MCF 10A (cell line): ENCODE measurements around the gene FUT2. TPM values are rescaled to one million over a fixed set of nuclear protein-coding genes. Genes with fewer than 3 reads are reported as not detected.
A peak's percentile ranks its signal among the peaks of the same experiment; 100 is the strongest.

Experiments used
- BruUV-seq: library from RNA; stranded (reverse); fragments of 400-500 nt; replicated peaks from 2 replicates; lab custom pipeline; 2021; lab: Mats Ljungman, UMichigan
- CTCF ChIA-PET: fragments of 300-600 bp; sonication (Branson Sonifier 250); formaldehyde crosslinking; extraction: SDS; loops from one replicate; lab custom pipeline; 2021; ENCODE audit warnings: antibody characterized with exemption, inconsistent platforms; lab: Yijun Ruan, JAX
- POLR2A ChIA-PET: fragments of 300-600, 350-650 bp; sonication (Branson Sonifier 250); formaldehyde crosslinking; extraction: SDS; loops from one replicate; lab custom pipeline; 2020; ENCODE audit warnings: antibody characterized with exemption, inconsistent platforms; lab: Yijun Ruan, JAX
- DNase-seq: peaks from one replicate; pipeline ENCODE4 v3.0.0-alpha.2; 2018; ENCODE audit not compliant: unreplicated experiment
- H3K27ac Mint-ChIP-seq: one replicate; pipeline ENCODE4 v1.8.0; 2022; ENCODE audit warnings: mild to moderate bottlenecking, low read depth, mixed read lengths; ENCODE audit not compliant: unreplicated experiment
- H3K27me3 Mint-ChIP-seq: one replicate; pipeline ENCODE4 v1.8.0; 2022; ENCODE audit warnings: mixed read lengths; ENCODE audit not compliant: insufficient read depth, unreplicated experiment
- H3K36me3 Mint-ChIP-seq: one replicate; pipeline ENCODE4 v1.8.0; 2022; ENCODE audit warnings: mild to moderate bottlenecking, moderate library complexity, mixed read lengths; ENCODE audit not compliant: insufficient read depth, unreplicated experiment
- H3K4me1 Mint-ChIP-seq: one replicate; pipeline ENCODE4 v1.8.0; 2022; ENCODE audit warnings: mixed read lengths; ENCODE audit not compliant: insufficient read depth, unreplicated experiment
- H3K4me3 Mint-ChIP-seq: one replicate; pipeline ENCODE4 v1.8.0; 2022; ENCODE audit warnings: mild to moderate bottlenecking, moderate library complexity, mixed read lengths; ENCODE audit not compliant: unreplicated experiment
- H3K9me3 Mint-ChIP-seq: one replicate; pipeline ENCODE4 v1.8.0; 2022; ENCODE audit warnings: mixed read lengths; ENCODE audit not compliant: unreplicated experiment
- intact Hi-C: fragments of 100-400 bp; cut with micrococcal nuclease; formaldehyde crosslinking; loops from 2 replicates; pipeline ENCODE4 v1.14.1; 2022
- total RNA-seq: library from RNA; stranded (reverse); gene quantifications from 2 replicates; pipeline ENCODE4 v1.2.3, GENCODE V29; 2022
- TF ChIP-seq, protein P1 (sequence below): fragments of 200-600 bp; IDR thresholded peaks from one replicate; pipeline ENCODE4 v1.8.0; 2022; ENCODE audit warnings: antibody characterized with exemption, mild to moderate bottlenecking; ENCODE audit not compliant: unreplicated experiment

The FUT2 gene
- total RNA-seq, 1 experiment from 2014 or later: not detected

DNA sequence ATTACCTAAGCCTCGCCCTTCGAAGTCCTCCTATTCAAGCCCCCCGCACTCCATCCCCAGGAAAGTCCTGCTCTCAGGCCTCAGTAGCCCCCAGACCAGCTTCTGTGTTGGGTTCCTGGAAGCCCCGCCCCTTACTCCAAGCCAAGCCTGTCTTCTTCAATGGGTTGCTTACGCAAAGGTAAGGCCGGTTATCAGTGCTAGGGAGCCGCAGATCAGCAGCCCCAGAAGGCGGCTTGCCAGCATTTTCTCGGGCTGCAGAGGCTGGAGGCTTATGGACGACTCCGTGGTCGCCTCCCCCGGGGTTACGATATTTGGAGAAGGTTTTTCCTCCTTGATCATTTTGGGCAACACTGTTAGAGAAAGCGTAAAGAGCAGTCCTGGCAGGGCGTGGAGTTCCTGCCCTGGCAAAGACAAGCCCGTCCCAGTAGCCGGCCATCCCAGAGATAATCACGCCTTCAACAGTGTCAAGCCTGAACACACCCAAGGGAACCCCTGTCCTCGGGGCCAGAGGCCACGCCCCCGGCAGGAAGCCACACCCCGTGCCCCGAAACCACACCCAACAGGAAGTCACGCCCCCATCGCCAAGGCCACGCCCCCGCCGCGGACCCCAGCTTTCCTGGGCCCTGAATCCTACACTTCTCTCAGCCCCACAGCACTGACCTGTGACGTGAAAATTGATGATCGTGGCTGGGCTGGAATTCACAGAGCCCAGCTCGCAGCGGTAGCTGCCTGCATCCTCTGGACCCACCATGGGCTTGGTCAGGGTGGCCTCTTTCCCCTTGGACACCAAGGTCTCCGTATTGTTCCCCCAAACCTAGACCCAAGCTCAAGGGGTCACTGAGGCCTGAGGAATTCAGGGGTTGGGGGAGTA, 45.6 kb downstream of the FUT2 start:
- Mint-ChIP-seq H3K36me3 (no peaks in the 10 kb centered on the region), H3K27me3 (no peaks in the 10 kb centered on the region), H3K4me1 (peaks cover 4% of the 10 kb centered on the region), H3K27ac (no peak overlapping the region), H3K4me3 (no peak overlapping the region), H3K9me3 (no peaks in the 10 kb centered on the region)
- TF ChIP-seq, protein P1, sequence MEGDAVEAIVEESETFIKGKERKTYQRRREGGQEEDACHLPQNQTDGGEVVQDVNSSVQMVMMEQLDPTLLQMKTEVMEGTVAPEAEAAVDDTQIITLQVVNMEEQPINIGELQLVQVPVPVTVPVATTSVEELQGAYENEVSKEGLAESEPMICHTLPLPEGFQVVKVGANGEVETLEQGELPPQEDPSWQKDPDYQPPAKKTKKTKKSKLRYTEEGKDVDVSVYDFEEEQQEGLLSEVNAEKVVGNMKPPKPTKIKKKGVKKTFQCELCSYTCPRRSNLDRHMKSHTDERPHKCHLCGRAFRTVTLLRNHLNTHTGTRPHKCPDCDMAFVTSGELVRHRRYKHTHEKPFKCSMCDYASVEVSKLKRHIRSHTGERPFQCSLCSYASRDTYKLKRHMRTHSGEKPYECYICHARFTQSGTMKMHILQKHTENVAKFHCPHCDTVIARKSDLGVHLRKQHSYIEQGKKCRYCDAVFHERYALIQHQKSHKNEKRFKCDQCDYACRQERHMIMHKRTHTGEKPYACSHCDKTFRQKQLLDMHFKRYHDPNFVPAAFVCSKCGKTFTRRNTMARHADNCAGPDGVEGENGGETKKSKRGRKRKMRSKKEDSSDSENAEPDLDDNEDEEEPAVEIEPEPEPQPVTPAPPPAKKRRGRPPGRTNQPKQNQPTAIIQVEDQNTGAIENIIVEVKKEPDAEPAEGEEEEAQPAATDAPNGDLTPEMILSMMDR: no peak
- intact Hi-C loops: no loop called here
- DNase-seq: peak; percentile 51
- BruUV-seq: no TSS peak
- ChIA-PET CTCF (no interaction called here), POLR2A (no interaction called here)

DNA sequence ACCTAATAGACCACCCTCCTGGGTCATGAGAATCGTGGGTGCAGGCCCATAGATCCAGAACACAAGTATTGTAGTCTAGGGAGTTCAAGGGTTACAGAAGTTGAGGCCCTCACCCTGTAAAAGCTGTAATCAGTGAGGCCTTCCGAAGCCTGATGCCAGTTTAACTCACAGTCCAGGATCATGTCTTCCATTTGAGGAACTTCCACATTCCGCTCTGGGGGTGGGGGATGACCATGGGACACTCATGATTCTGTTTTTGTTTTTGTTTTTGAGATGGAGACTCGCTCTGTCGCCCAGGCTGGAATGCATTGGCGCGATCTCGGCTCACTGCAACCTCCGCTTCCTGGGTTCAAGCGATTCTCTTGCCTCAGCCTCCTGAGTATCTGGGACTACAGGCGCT, 46.3 kb downstream of the FUT2 start:
- no peaks in the 10 kb centered on the region for H3K27me3 Mint-ChIP-seq
- no peaks in the 10 kb centered on the region for H3K9me3 Mint-ChIP-seq
- TF ChIP-seq, protein P1: no peak
- ChIA-PET POLR2A (no interaction called here), CTCF (no interaction called here)
- no peak overlapping the region for H3K27ac Mint-ChIP-seq
- no peak overlapping the region for H3K4me3 Mint-ChIP-seq
- intact Hi-C loops: no loop called here
- no peaks in the 10 kb centered on the region for H3K36me3 Mint-ChIP-seq
- no peak for DNase-seq
- BruUV-seq: no TSS peak
- H3K4me1 Mint-ChIP-seq: peaks cover 4% of the 10 kb centered on the region

DNA sequence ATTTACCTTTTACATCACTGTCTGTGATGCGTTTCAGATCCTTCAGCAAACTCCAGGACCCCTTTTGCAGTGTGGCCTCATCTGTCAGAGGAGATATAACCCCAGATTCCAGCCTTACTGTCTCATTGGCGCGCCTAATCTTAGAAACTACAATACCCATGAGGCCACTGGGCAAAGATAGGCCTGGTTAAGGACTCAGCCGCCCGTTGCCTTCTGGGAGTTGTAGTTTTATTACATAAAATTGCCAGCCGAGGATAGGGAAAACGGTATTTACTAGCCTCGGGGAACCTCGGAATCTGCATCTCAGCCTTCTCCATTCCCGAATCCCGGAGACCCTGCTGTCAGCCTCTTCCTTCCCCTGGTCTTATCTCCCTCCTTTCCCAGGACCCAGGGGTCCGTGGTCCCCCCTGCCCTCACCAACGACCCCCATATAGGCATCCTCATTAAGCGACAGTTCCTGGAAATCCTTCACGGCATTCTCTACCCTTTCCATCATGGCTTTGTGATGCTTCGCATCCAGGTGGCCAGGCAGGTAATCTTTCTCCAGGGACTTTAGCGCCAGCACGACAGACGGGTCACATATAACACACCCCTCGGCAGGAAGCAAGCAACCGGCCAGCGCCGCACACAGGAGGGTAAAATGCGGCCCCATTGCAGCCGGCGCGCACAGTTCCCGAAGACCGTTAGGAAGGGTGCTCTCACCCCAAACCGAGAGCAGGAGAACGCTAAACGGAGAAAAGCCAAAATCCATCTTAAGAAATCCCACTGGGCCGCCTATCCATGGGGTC, 49.6 kb downstream of the FUT2 start:
- H3K4me1 Mint-ChIP-seq: no peaks in the 10 kb centered on the region
- intact Hi-C loops: no loop called here
- BruUV-seq: no TSS peak
- TF ChIP-seq, protein P1: no peak
- H3K4me3 Mint-ChIP-seq: no peak overlapping the region
- POLR2A ChIA-PET: interaction anchor here (0.6 kb wide), 1 partner anchor 220 kb away, joined by 3 read pairs; no protein-coding TSS in a partner anchor
- H3K27ac Mint-ChIP-seq: no peak overlapping the region
- H3K27me3 Mint-ChIP-seq: no peaks in the 10 kb centered on the region
- peak; percentile 63 for DNase-seq
- CTCF ChIA-PET: interaction anchor here (0.7 to 1.1 kb wide), 2 partner anchors 44 to 766 kb away, joined by 3 read pairs; no protein-coding TSS in a partner anchor
- peaks cover 10% of the 10 kb centered on the region for H3K36me3 Mint-ChIP-seq
- H3K9me3 Mint-ChIP-seq: no peaks in the 10 kb centered on the region

DNA sequence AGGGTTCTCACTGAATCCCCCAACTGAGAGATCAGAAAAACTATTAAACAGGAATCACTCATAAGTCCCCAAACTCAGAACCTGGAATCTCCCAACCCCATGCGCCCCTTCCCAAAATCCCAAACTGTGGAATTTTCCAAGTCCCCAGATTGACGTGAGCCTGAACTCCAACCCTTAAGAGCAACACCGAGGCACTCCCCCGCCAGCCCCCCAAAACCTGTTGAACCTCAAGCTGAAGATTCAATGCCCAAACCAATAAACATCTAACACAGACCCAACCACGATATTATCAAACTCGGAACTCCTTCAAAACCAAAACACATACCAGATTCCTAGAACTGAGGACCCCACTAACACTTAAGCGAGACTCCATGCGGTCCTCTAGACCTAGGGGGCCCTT, 50.3 kb downstream of the FUT2 start:
- CTCF ChIA-PET: no interaction called here
- no peak overlapping the region for H3K4me3 Mint-ChIP-seq
- TF ChIP-seq, protein P1: no peak
- BruUV-seq: no TSS peak
- intact Hi-C loops: no loop called here
- H3K36me3 Mint-ChIP-seq: peaks cover 10% of the 10 kb centered on the region
- no peak overlapping the region for H3K27ac Mint-ChIP-seq
- no peak for DNase-seq
- no peaks in the 10 kb centered on the region for H3K27me3 Mint-ChIP-seq
- no peaks in the 10 kb centered on the region for H3K9me3 Mint-ChIP-seq
- POLR2A ChIA-PET: interaction anchor here (0.6 kb wide), 1 partner anchor 815 kb away, joined by 3 read pairs; no protein-coding TSS in a partner anchor
- H3K4me1 Mint-ChIP-seq: peaks cover 2% of the 10 kb centered on the region
